UCSD-AML1 (cell line): ENCODE results near the gene PPARD.
"Not testable (repeated sequence)": the region's sequence is repeated elsewhere in the genome, so short reads cannot be mapped to it uniquely, and the experiment has no call there.

Experiments
- DNase-seq: peaks from one replicate; lab custom pipeline; 2025; ENCODE audit not compliant: unreplicated experiment; lab: John Stamatoyannopoulos, UW

The PPARD gene

GRCh38 chr6:35378261-35378660 is 35.9 kb downstream of the PPARD start:
- no peak for DNase-seq

- DNase-seq = no peak
These were observed 38.8 kb downstream of the PPARD start for GRCh38 chr6:35381132-35381531.

GRCh38 chr6:35382015-35382414 is 39.7 kb downstream of the PPARD start:
- DNase-seq = no peak

- no peak for DNase-seq
These were observed 43.3 kb downstream of the PPARD start for GRCh38 chr6:35385457-35386202.

GRCh38 chr6:35386989-35387388 is 44.6 kb downstream of the PPARD start:
- no peak for DNase-seq

- no peak for DNase-seq
These were observed 45.7 kb downstream of the PPARD start for GRCh38 chr6:35388030-35388429.

- no peak for DNase-seq
These were observed 46.5 kb downstream of the PPARD start for GRCh38 chr6:35388772-35389352.

- DNase-seq = not testable (repeated sequence)
These were observed 47.0 kb downstream of the PPARD start for GRCh38 chr6:35389386-35389785.

- no peak for DNase-seq
These were observed 49.0 kb downstream of the PPARD start for GRCh38 chr6:35391240-35391968.

GRCh38 chr6:35392111-35392702 is 49.8 kb downstream of the PPARD start:
- no peak for DNase-seq

GRCh38 chr6:35392773-35393672 is 50.7 kb downstream of the PPARD start:
- DNase-seq = no peak

GRCh38 chr6:35396991-35397390 is 54.6 kb downstream of the PPARD start:
- no peak for DNase-seq

GRCh38 chr6:35397806-35398418 is 55.6 kb downstream of the PPARD start:
- no peak for DNase-seq

GRCh38 chr6:35398526-35398925 is 56.2 kb downstream of the PPARD start:
- DNase-seq = no peak

- DNase-seq = no peak
These were observed 57.8 kb downstream of the PPARD start for GRCh38 chr6:35400111-35400510.

GRCh38 chr6:35400901-35401311 is 58.5 kb downstream of the PPARD start:
- no peak for DNase-seq

- no peak for DNase-seq
These were observed 59.2 kb downstream of the PPARD start for GRCh38 chr6:35401514-35401913.

GRCh38 chr6:35402136-35402855 is 59.9 kb downstream of the PPARD start:
- no peak for DNase-seq

- DNase-seq = no peak
These were observed 60.5 kb downstream of the PPARD start for GRCh38 chr6:35402856-35403191.
